Measurements from ENCODE around the gene ATE1.
A peak's percentile ranks its signal among the peaks of the same experiment; 100 is the strongest.
"Not testable (repeated sequence)": the region's sequence is repeated elsewhere in the genome, so short reads cannot be mapped to it uniquely, and the experiment has no call there.

ATE1 gene

DNA sequence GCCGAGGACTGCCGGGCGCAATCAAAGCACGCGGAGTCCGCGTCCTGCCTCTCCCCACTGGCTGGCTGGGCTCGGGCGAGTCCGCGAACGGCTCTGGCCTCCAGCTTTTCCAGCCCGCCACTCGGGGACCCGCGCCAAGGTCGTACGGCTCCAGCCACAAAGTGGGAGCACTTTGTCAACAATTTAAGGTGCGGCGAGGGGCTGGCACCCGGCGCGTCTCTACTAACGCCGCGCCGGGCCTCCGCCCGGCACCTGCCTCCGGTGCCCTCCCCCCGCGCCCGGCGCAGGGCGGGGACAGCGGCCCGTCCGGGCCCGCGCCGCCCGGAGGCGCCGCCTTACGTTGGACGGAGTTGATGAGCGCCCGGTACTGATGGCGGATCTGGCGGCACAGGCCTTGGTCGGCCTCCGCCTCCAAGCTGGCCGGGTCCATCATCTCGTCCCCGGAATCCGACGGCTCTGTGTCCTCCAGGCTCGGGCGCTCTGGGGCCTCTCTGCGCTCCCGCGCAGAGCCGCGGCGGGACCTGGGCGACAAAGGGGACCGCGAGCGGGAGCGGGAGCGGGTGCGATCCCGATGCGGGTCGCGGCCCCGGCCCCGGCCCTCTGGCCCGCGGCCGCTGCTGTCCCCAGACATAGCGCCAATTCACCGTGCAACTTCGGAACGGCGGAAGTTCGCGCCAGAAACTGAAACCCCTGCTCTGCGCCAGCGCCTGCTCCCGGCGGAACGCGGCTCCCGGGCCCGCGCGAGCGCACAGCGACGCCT is 46.9 kb upstream of the ATE1 start, which contains the start of gene NSMCE4A:
Gene NSMCE4A, minus strand, starts transcription at position 683 of the 760 bp plus-strand sequence. Its CDS starts 52 bp downstream, at position 631.
- H3K4me2 ChIP-seq (ENCODE audit: low read length): peak within 1 kb of the TSS; percentile 68
- TF ChIP-seq CTCF (IDR thresholded peaks at IDR 0.05; ENCODE audit: low read depth, low read length) (no peak; the same call in 1 of the 2 replicates), EZH2phosphoT487 (IDR thresholded peaks at IDR 0.05; ENCODE audit: low read depth) (no peak)
- peak within 1 kb of the TSS; percentile 84 for H3K27ac ChIP-seq (ENCODE audit: low read length)
- peak within 1 kb of the TSS; percentile 86 for H3K4me3 ChIP-seq (ENCODE audit: low read length)
- H4K20me1 ChIP-seq (ENCODE audit: insufficient read depth, low read length): peaks cover 8% of the 10 kb centered on the region; the same call in 1 of the 2 replicates
- H3K9me3 ChIP-seq (ENCODE audit: insufficient read depth, low read length): no peaks in the 10 kb centered on the region
- peaks cover 24% of the 10 kb centered on the region for H3K79me2 ChIP-seq (ENCODE audit: low read length)
- peak within 1 kb of the TSS; percentile 87 for H2AFZ ChIP-seq (ENCODE audit: low read depth, low read length)
- no peaks in the 10 kb centered on the region for H3K27me3 ChIP-seq (ENCODE audit: low read depth, low read length)
- peaks cover 2% of the 10 kb centered on the region for H3K36me3 ChIP-seq (replicated peaks; ENCODE audit: low read depth, low read length)
- H3K4me1 ChIP-seq (ENCODE audit: low read length): peaks cover 7% of the 10 kb centered on the region
- H3K9ac ChIP-seq (ENCODE audit: low read length): peak within 1 kb of the TSS; percentile 99

DNA sequence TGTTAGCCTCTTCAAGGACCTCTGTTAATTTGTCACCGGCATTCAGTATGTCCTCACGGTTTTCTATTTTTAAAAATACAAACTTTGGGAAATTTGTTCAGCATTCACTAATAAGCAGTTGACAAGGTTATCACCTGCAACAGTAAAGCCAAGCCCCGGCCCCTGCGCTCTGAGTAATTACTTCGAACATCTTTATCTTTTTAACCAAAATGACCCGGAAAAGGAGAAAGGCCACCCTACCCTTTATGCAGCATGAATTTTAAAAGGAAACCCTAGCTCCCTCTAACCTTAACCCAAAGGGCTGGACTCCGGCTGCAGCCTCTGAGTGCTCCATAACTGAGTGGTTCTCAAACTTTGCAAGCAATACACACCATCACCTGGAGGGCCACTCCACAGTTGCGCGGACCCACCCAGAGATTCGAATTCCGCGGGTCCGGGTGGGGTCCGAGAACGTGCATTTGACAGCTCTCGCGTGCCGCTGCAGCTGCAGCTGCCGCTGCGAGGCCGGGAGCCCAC is 46.2 kb upstream of the ATE1 start:
- peaks cover 8% of the 10 kb centered on the region; the same call in 1 of the 2 replicates for H4K20me1 ChIP-seq (ENCODE audit: insufficient read depth, low read length)
- H3K4me1 ChIP-seq (ENCODE audit: low read length): peaks cover 7% of the 10 kb centered on the region
- peak overlapping the region; percentile 68 for H3K4me2 ChIP-seq (ENCODE audit: low read length)
- no peaks in the 10 kb centered on the region for H3K9me3 ChIP-seq (ENCODE audit: insufficient read depth, low read length)
- H2AFZ ChIP-seq (ENCODE audit: low read depth, low read length): no peak overlapping the region
- peaks cover 2% of the 10 kb centered on the region for H3K36me3 ChIP-seq (replicated peaks; ENCODE audit: low read depth, low read length)
- no peaks in the 10 kb centered on the region for H3K27me3 ChIP-seq (ENCODE audit: low read depth, low read length)
- no peak for TF ChIP-seq EZH2phosphoT487 (IDR thresholded peaks at IDR 0.05; ENCODE audit: low read depth)
- TF ChIP-seq CTCF (IDR thresholded peaks at IDR 0.05; ENCODE audit: low read depth, low read length): no peak
- H3K27ac ChIP-seq (ENCODE audit: low read length): peak overlapping the region; percentile 84; the same call in 1 of the 2 replicates
- H3K4me3 ChIP-seq (ENCODE audit: low read length): peak overlapping the region; percentile 86
- H3K79me2 ChIP-seq (ENCODE audit: low read length): peaks cover 24% of the 10 kb centered on the region
- H3K9ac ChIP-seq (ENCODE audit: low read length): peak overlapping the region; percentile 99

DNA sequence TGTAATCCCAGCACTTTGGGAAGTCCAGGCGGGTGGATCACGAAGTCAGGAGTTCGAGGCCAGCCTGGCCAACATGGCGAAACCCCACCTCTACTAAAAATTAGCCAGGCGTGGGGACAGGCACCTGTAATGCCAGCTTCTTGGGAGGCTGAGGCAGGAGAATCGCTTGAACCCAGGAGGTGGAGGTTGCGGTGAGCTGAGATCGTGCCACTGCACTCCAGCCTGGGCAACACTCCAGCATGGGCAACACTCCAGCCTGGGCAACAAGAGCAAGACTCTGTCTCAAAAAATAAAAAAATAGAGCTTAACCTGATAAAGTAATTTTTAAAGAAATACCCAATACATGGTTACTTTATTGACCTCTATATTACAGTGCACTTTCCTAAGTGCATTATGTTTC is 41.3 kb upstream of the ATE1 start:
- H3K79me2 ChIP-seq (ENCODE audit: low read length): peaks cover 15% of the 10 kb centered on the region
- not testable (repeated sequence) for H3K27me3 ChIP-seq (ENCODE audit: low read depth, low read length); H3K9me3 ChIP-seq (ENCODE audit: insufficient read depth, low read length); H3K9ac ChIP-seq (ENCODE audit: low read length); H2AFZ ChIP-seq (ENCODE audit: low read depth, low read length); H3K4me3 ChIP-seq (ENCODE audit: low read length); H4K20me1 ChIP-seq (ENCODE audit: insufficient read depth, low read length); H3K4me1 ChIP-seq (ENCODE audit: low read length); H3K4me2 ChIP-seq (ENCODE audit: low read length); H3K27ac ChIP-seq (ENCODE audit: low read length)
- H3K36me3 ChIP-seq (replicated peaks; ENCODE audit: low read depth, low read length): peaks cover 22% of the 10 kb centered on the region

GRCh38 chr10:121965996-121966395 is 38.2 kb upstream of the ATE1 start:
- peaks cover 19% of the 10 kb centered on the region for H3K36me3 ChIP-seq (replicated peaks; ENCODE audit: low read depth, low read length)
- no peaks in the 10 kb centered on the region for H3K4me1 ChIP-seq (ENCODE audit: low read length)
- no peaks in the 10 kb centered on the region for H3K27me3 ChIP-seq (ENCODE audit: low read depth, low read length)
- TF ChIP-seq EZH2phosphoT487 (IDR thresholded peaks at IDR 0.05; ENCODE audit: low read depth): no peak
- no peak overlapping the region for H3K27ac ChIP-seq (ENCODE audit: low read length)
- no peak overlapping the region for H3K9ac ChIP-seq (ENCODE audit: low read length)
- H2AFZ ChIP-seq (ENCODE audit: low read depth, low read length): no peak overlapping the region
- no peaks in the 10 kb centered on the region for H4K20me1 ChIP-seq (ENCODE audit: insufficient read depth, low read length)
- no peak overlapping the region for H3K4me2 ChIP-seq (ENCODE audit: low read length)
- no peaks in the 10 kb centered on the region for H3K9me3 ChIP-seq (ENCODE audit: insufficient read depth, low read length)
- H3K4me3 ChIP-seq (ENCODE audit: low read length): no peak overlapping the region
- no peaks in the 10 kb centered on the region for H3K79me2 ChIP-seq (ENCODE audit: low read length)

- H3K9me3 ChIP-seq (ENCODE audit: insufficient read depth, low read length): no peaks in the 10 kb centered on the region
These were observed 33.6 kb upstream of the ATE1 start for GRCh38 chr10:121961456-121961855.

More at GRCh38 chr10:121961456-121961855, 33.6 kb upstream of the ATE1 start:
- Histone ChIP-seq H3K4me2 (ENCODE audit: low read length) (no peak overlapping the region), H3K36me3 (replicated peaks; ENCODE audit: low read depth, low read length) (peaks cover 21% of the 10 kb centered on the region), H3K4me3 (ENCODE audit: low read length) (no peak overlapping the region), H4K20me1 (ENCODE audit: insufficient read depth, low read length) (no peaks in the 10 kb centered on the region), H3K9ac (ENCODE audit: low read length) (no peak overlapping the region), H3K27ac (ENCODE audit: low read length) (no peak overlapping the region), H2AFZ (ENCODE audit: low read depth, low read length) (no peak overlapping the region), H3K4me1 (ENCODE audit: low read length) (no peaks in the 10 kb centered on the region), H3K27me3 (ENCODE audit: low read depth, low read length) (no peaks in the 10 kb centered on the region), H3K79me2 (ENCODE audit: low read length) (no peaks in the 10 kb centered on the region)
- TF ChIP-seq EZH2phosphoT487 (IDR thresholded peaks at IDR 0.05; ENCODE audit: low read depth) (no peak), CTCF (IDR thresholded peaks at IDR 0.05; ENCODE audit: low read depth, low read length) (no peak)
